Mesenchymal stem cell (in vitro differentiated cells and primary cell): ENCODE results near the gene PLA2G1B.
"Not testable (repeated sequence)": the region's sequence is repeated elsewhere in the genome, so short reads cannot be mapped to it uniquely, and the experiment has no call there.

Experiments used
- DNase-seq: peaks from one replicate; pipeline ENCODE4 v3.0.0-alpha.2; 2013
- H2AFZ ChIP-seq: one replicate; pipeline ENCODE4 v1.6.1; 2013; ENCODE audit warnings: low read depth, mild to moderate bottlenecking, control low read depth, inconsistent platforms, low read length, moderate library complexity
- H2AK5ac ChIP-seq: 2 replicates; pipeline ENCODE4 v1.6.1; 2013; ENCODE audit warnings: low read length, moderate library complexity, mild to moderate bottlenecking, inconsistent platforms; ENCODE audit not compliant: severe bottlenecking
- H2BK120ac ChIP-seq: one replicate; pipeline ENCODE4 v1.6.1; 2013; ENCODE audit warnings: low read depth, mild to moderate bottlenecking, inconsistent platforms, low read length, moderate library complexity
- H2BK12ac ChIP-seq, 2 experiments: one replicate each; pipeline ENCODE4 v1.6.1; 2013; ENCODE audit warnings: inconsistent platforms in 2 of 2, low read length in 2 of 2, mild to moderate bottlenecking in 2 of 2, moderate library complexity in 2 of 2, control low read depth in 1 of 2
- H2BK15ac ChIP-seq: one replicate; pipeline ENCODE4 v1.6.1; 2013; ENCODE audit warnings: mild to moderate bottlenecking, low read depth, inconsistent platforms; ENCODE audit not compliant: poor library complexity, severe bottlenecking
- H2BK5ac ChIP-seq: 2 replicates; pipeline ENCODE4 v1.6.1; 2013; ENCODE audit warnings: low read depth, mild to moderate bottlenecking, low read length, control low read depth, inconsistent platforms; ENCODE audit not compliant: poor library complexity, severe bottlenecking
- H3K14ac ChIP-seq, 2 experiments: one replicate each; pipeline ENCODE4 v1.6.1; 2013; ENCODE audit warnings: inconsistent platforms in 2 of 2, low read length in 2 of 2, control low read depth in 1 of 2, mild to moderate bottlenecking in 1 of 2, moderate library complexity in 1 of 2
- H3K18ac ChIP-seq, 2 experiments: one replicate each; pipeline ENCODE4 v1.6.1; 2013; ENCODE audit warnings: inconsistent platforms in 2 of 2, low read length in 2 of 2, control low read depth in 1 of 2, low read depth in 1 of 2, mild to moderate bottlenecking in 1 of 2
- H3K23ac ChIP-seq, 2 experiments: one replicate each; pipeline ENCODE4 v1.6.1; 2013; ENCODE audit warnings: inconsistent platforms in 2 of 2, low read length in 2 of 2, mild to moderate bottlenecking in 2 of 2, moderate library complexity in 2 of 2, control low read depth in 1 of 2
- H3K27ac ChIP-seq: 2 replicates; pipeline ENCODE4 v1.5.1; 2013; ENCODE audit warnings: mild to moderate bottlenecking, moderate library complexity, low read length, control low read depth, inconsistent platforms; ENCODE audit not compliant: poor library complexity, severe bottlenecking
- H3K27me3 ChIP-seq, 2 experiments: 2 replicates each; pipeline versions ENCODE4 v1.6.1 to v1.7.0; 2013; ENCODE audit warnings: low read length in 2 of 2, mild to moderate bottlenecking in 2 of 2, moderate library complexity in 2 of 2, control low read depth in 1 of 2, inconsistent platforms in 1 of 2; ENCODE audit not compliant: control insufficient read depth in 1 of 2, insufficient read depth in 1 of 2
- H3K36me3 ChIP-seq, 2 experiments: 2 replicates each; pipeline versions ENCODE4 v1.6.1 to v1.7.0; 2013; ENCODE audit warnings: low read length in 2 of 2, control low read depth in 1 of 2, inconsistent platforms in 1 of 2, low read depth in 1 of 2, mild to moderate bottlenecking in 1 of 2; ENCODE audit not compliant: insufficient read depth in 2 of 2, control insufficient read depth in 1 of 2
- H3K4ac ChIP-seq, 2 experiments: one replicate each; pipeline ENCODE4 v1.6.1; 2013; ENCODE audit warnings: inconsistent platforms in 2 of 2, low read length in 2 of 2, mild to moderate bottlenecking in 2 of 2, moderate library complexity in 2 of 2, control low read depth in 1 of 2, low read depth in 1 of 2
- H3K4me1 ChIP-seq: 2 replicates; pipeline ENCODE4 v1.6.1; 2013; ENCODE audit warnings: low read depth, low read length, control low read depth; ENCODE audit not compliant: control insufficient read depth, insufficient read depth
- H3K4me2 ChIP-seq: 2 replicates; pipeline ENCODE4 v1.6.1; 2013; ENCODE audit warnings: low read length, mild to moderate bottlenecking, inconsistent platforms; ENCODE audit not compliant: poor library complexity, severe bottlenecking
- H3K4me3 ChIP-seq, 2 experiments: 2 replicates each; pipeline versions ENCODE4 v1.5.1 to v1.7.0; 2013; ENCODE audit warnings: low read length in 2 of 2, mild to moderate bottlenecking in 2 of 2, control low read depth in 1 of 2, low read depth in 1 of 2; ENCODE audit not compliant: insufficient read depth in 1 of 2
- H3K79me1 ChIP-seq: replicated peaks from 2 replicates; pipeline ENCODE4 v1.6.1; 2013; ENCODE audit warnings: mild to moderate bottlenecking, control low read depth, low read length, inconsistent platforms; ENCODE audit not compliant: poor library complexity, severe bottlenecking
- H3K9ac ChIP-seq: 2 replicates; pipeline ENCODE4 v1.7.0; 2013; ENCODE audit warnings: mild to moderate bottlenecking, low read length, moderate library complexity
- H3K9me3 ChIP-seq: 2 replicates; pipeline ENCODE4 v1.7.0; 2013; ENCODE audit warnings: mild to moderate bottlenecking, low read length; ENCODE audit not compliant: control insufficient read depth
- H4K8ac ChIP-seq: one replicate; pipeline ENCODE4 v1.6.1; 2013; ENCODE audit warnings: inconsistent platforms, mild to moderate bottlenecking, low read length, moderate library complexity
- H4K91ac ChIP-seq: one replicate; pipeline ENCODE4 v1.6.1; 2013; ENCODE audit warnings: mild to moderate bottlenecking, low read length, inconsistent platforms
- WGBS: methylation state at CpG from one replicate; pipeline ENCODE4 v1.1.7; 2013; ENCODE audit warnings: mixed read lengths; 5-methylcytosine and 5-hydroxymethylcytosine counted together

Gene PLA2G1B

DNA sequence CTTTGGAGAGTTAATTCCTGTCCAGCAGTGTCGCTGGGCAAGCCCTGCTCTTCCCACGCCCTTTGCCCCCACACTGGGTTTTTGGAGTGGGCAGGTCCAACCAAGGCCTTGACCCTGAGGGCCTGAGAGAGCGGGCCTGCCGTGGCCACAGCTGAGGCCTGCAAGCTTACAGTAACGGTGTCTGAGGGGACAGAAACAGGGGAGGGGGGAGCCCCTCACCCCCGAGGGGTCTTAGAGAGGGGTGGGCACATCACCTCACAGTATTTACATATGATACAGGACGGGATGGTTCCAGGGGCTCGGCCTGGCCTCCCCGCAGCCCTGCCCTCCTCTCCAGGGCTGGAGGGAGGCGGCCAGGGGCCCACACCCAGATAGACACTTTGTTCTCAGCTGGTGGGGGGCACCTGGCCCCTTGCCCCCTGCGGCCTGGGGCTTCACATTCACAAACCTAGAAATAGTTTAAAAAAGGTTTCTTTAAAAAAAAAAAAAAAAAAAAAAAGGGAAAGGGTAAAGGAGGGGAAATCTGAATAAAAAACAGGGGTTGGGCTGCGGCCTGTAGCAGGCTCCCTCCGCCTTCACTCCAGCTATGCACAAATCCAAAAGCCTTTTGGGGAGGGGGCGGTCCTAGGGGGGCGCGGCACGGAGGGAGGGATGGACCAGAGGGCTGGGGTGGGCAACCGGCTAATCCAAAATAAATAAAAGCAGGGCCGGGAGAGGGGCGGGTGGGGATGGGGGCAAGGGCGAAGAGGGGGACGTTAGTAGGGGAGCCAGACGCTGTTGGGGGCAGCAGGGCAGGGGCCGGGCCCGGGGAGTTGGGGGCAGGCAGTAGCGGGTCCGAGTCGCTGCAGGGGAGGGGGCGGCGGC is 14.8 kb upstream of the PLA2G1B start:
- Histone ChIP-seq H2AFZ (peak overlapping the region; percentile 39), H4K91ac (peak overlapping the region; percentile 80), H3K4me1 (no peaks in the 10 kb centered on the region), H2BK15ac (no peak overlapping the region), H3K27me3 (peaks cover 2 to 28% of the 10 kb centered on the region in 2 experiments), H2BK12ac (no peak overlapping the region), H2AK5ac (no peak overlapping the region), H3K4me2 (no peak overlapping the region), H2BK120ac (no peak overlapping the region), H3K23ac (no peak overlapping the region), H3K14ac (no peak overlapping the region), H4K8ac (no peak overlapping the region), H3K36me3 (no peaks in the 10 kb centered on the region), H3K9ac (no peak overlapping the region), H3K18ac (no peak overlapping the region), H3K27ac (no peak overlapping the region), H3K4me3 (no peak overlapping the region), H3K79me1 (no peaks in the 10 kb centered on the region), H3K4ac (no peak overlapping the region), H3K9me3 (peaks cover 7% of the 10 kb centered on the region), H2BK5ac (no peak overlapping the region)
- no peak for DNase-seq
- 65% methylated on average over 26 of the region's 30 CpGs for WGBS

DNA sequence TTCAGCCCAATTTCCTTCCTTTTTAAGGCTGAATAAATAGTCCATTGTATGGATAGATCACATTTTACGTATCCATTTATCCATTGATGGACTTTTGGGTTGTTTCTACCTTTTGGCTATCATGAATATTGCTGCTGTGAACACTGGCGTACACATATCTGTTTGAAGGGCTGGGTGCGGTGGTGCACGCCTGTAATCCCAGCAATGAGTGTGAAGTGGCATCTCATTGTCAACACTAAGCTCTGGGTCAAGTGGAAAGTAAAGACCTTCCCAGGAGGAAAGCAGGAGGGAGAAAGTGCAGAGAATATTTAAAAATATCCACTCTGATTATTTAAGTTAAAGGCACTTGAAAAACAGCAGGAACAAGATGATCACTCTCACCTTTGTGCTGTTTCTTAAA is 11.7 kb upstream of the PLA2G1B start:
- Histone ChIP-seq H3K9me3 (peaks cover 8% of the 10 kb centered on the region), H2BK15ac (no peak overlapping the region), H2BK120ac (no peak overlapping the region), H3K4me2 (no peak overlapping the region), H2BK12ac (no peak overlapping the region), H3K14ac (no peak overlapping the region), H3K4me1 (no peaks in the 10 kb centered on the region), H4K91ac (no peak overlapping the region), H3K27me3 (peaks cover 0 to 24% of the 10 kb centered on the region in 2 experiments), H3K18ac (no peak overlapping the region), H2BK5ac (no peak overlapping the region), H3K36me3 (no peaks in the 10 kb centered on the region), H2AFZ (no peak overlapping the region), H3K4ac (no peak overlapping the region), H2AK5ac (no peak overlapping the region), H3K4me3 (no peak overlapping the region), H3K27ac (no peak overlapping the region), H3K79me1 (no peaks in the 10 kb centered on the region), H3K9ac (no peak overlapping the region), H3K23ac (no peak overlapping the region), H4K8ac (no peak overlapping the region)
- WGBS = 91% methylated on average over 4 of the region's 4 CpGs
- DNase-seq = no peak

DNA sequence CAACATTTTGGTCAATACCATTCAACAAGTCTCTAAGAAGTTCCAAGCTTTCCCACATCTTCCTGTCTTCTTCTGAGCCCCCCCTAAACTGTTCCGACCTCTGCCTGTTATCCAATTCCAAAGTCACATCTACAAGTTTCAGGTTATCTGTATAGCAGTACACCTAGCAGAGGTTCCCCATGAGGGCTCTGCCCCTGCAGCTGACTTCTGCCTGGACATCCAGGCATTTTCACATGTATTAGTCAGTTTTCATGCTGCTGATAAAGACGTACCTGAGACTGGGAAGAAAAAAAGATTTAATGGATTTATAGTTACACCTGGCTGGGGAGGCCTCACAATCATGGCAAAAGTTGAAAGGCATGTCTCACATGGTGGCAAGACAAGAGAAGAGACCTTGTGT is 10.2 kb upstream of the PLA2G1B start:
- no peak overlapping the region for H3K4ac ChIP-seq
- no peak overlapping the region for H3K23ac ChIP-seq
- WGBS = 68% methylated on average over 2 of the region's 2 CpGs
- H2BK15ac ChIP-seq = no peak overlapping the region
- peaks cover 0 to 22% of the 10 kb centered on the region in 2 experiments for H3K27me3 ChIP-seq
- H2AFZ ChIP-seq = no peak overlapping the region
- H2BK5ac ChIP-seq = no peak overlapping the region
- no peak overlapping the region for H2BK120ac ChIP-seq
- no peaks in the 10 kb centered on the region for H3K4me1 ChIP-seq
- DNase-seq = no peak
- no peak overlapping the region for H3K9ac ChIP-seq
- H3K4me2 ChIP-seq = no peak overlapping the region
- H2AK5ac ChIP-seq = no peak overlapping the region
- H3K27ac ChIP-seq = no peak overlapping the region
- no peak overlapping the region for H2BK12ac ChIP-seq
- no peak overlapping the region for H3K4me3 ChIP-seq
- no peak overlapping the region for H4K91ac ChIP-seq
- H3K9me3 ChIP-seq = peaks cover 8% of the 10 kb centered on the region
- H4K8ac ChIP-seq = no peak overlapping the region
- H3K14ac ChIP-seq = no peak overlapping the region
- no peaks in the 10 kb centered on the region for H3K79me1 ChIP-seq
- no peaks in the 10 kb centered on the region for H3K36me3 ChIP-seq
- no peak overlapping the region for H3K18ac ChIP-seq

DNA sequence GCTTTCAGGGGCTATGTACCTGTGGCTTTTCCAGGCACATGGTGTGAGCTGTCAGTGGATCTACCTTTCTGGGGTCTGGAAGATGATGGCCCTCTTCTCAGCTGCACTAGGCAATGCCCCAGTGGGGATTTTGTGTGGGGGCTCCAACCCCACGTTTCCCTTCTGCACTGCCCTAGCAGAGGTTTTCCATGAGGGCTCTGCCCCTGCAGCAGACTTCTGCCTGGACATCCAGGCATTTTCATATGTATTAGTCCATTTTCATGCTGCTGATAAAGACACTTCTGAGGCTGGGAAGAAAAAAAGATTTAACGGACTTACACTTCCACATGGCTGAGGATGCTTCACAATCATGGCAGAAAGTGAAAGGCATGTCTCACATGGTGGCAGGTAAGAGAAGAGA is 8.8 kb upstream of the PLA2G1B start:
- H4K91ac ChIP-seq, H3K9me3 ChIP-seq, H2AK5ac ChIP-seq, H2BK5ac ChIP-seq, H2BK15ac ChIP-seq, H2AFZ ChIP-seq, H3K14ac ChIP-seq, H3K4ac ChIP-seq, H3K27ac ChIP-seq, H2BK12ac ChIP-seq, H3K23ac ChIP-seq, H3K4me2 ChIP-seq, H3K9ac ChIP-seq, DNase-seq, H3K4me1 ChIP-seq, H3K4me3 ChIP-seq, H3K79me1 ChIP-seq, H2BK120ac ChIP-seq, H3K18ac ChIP-seq, H3K36me3 ChIP-seq, H4K8ac ChIP-seq: not testable (repeated sequence)
- peaks cover 11 to 34% of the 10 kb centered on the region in 2 experiments for H3K27me3 ChIP-seq
- WGBS = 85% methylated on average over 2 of the region's 2 CpGs
